Aorta (tissue), 5 donors: ENCODE measurements around the gene RNF126. TPM values are rescaled to one million over a fixed set of nuclear protein-coding genes. Genes with fewer than 3 reads are reported as not detected.
"Not testable (repeated sequence)": the region's sequence is repeated elsewhere in the genome, so short reads cannot be mapped to it uniquely, and the experiment has no call there.

Experiments used
- ATAC-seq: fragments of 200-7000 bp; cut with Tn5 transposase; one replicate; pipeline ENCODE4 v1.9.1; 2022; ENCODE audit warnings: moderate library complexity; ENCODE audit not compliant: low FRiP score
- DNase-seq, 2 donors: peaks; one replicate each; pipeline ENCODE4 v3.0.0-alpha.2; 2020
- H3K27ac ChIP-seq, 2 donors: one replicate each; pipeline ENCODE4 v1.5.1; 2013; ENCODE audit warnings: low read length in 2 of 2, mild to moderate bottlenecking in 2 of 2, moderate library complexity in 2 of 2, control low read depth in 1 of 2, inconsistent platforms in 1 of 2, low read depth in 1 of 2
- H3K27me3 ChIP-seq, 2 donors: one replicate each; pipeline ENCODE4 v1.6.1; 2013; ENCODE audit warnings: control low read depth in 1 of 2, low read length in 1 of 2, mild to moderate bottlenecking in 1 of 2, moderate library complexity in 1 of 2; ENCODE audit not compliant: insufficient read depth in 2 of 2, control insufficient read depth in 1 of 2
- H3K36me3 ChIP-seq, 2 donors: one replicate each; pipeline ENCODE4 v1.6.1; 2013; ENCODE audit warnings: control low read depth in 1 of 2, low read length in 1 of 2, mild to moderate bottlenecking in 1 of 2; ENCODE audit not compliant: insufficient read depth in 2 of 2, control insufficient read depth in 1 of 2
- H3K4me1 ChIP-seq, 2 donors: one replicate each; pipeline ENCODE4 v1.6.1; 2013; ENCODE audit warnings: low read length in 2 of 2, control low read depth in 1 of 2, mild to moderate bottlenecking in 1 of 2, moderate library complexity in 1 of 2; ENCODE audit not compliant: insufficient read depth in 2 of 2, control insufficient read depth in 1 of 2
- H3K4me3 ChIP-seq, 2 donors: one replicate each; pipeline ENCODE4 v1.5.1; 2013; ENCODE audit warnings: low read length in 2 of 2, control low read depth in 1 of 2, mild to moderate bottlenecking in 1 of 2
- H3K9me3 ChIP-seq: one replicate; pipeline ENCODE4 v1.6.1; 2013; ENCODE audit warnings: mild to moderate bottlenecking, low read length; ENCODE audit not compliant: control insufficient read depth
- WGBS, 2 donors: extraction: QIAGEN DNeasy Blood & Tissue Kit; methylation state at CpG; one replicate each; pipeline ENCODE4 v1.1.7; 2013; 5-methylcytosine and 5-hydroxymethylcytosine counted together
- intact Hi-C, 2 donors: fragments of 100-400 bp; cut with DNase I; formaldehyde crosslinking; loops; one replicate each; pipeline versions ENCODE4 v1.14.2 to v1.15.0; 2022
- polyA plus RNA-seq, 2 donors: library from polyadenylated mRNA; stranded (reverse); fragments of 200-250 nt; gene quantifications; one replicate each; pipeline ENCODE4 v1.2.3, GENCODE V29; 2013
- total RNA-seq, 2 donors: library from RNA; stranded (reverse); fragmentation: NEBNext Ultra II Directional; extraction: Animal tissue kit (Norgen Biotek cat#: 25700); gene quantifications; one replicate each; pipeline ENCODE4 v1.2.1, GENCODE V29; 2021
- donor health status: healthy with polysubstance abuse.
- donor health status: Bipolar disorder and iron deficiency.
- donor health status: DM: no; HTN: no; CAD: no.
- donor health status: DM: no; HTN: no; CAD: no.
- donor health status: DM: yes; HTN: yes; CAD: no.

RNF126 gene
- total and polyA plus RNA-seq, 4 donors: 18.3 to 38.5 (median 26.8) TPM

- peaks cover 0 to 8% of the 10 kb centered on the region in 2 donors for H3K36me3 ChIP-seq
- ATAC-seq: no peak
These were observed 40.3 kb downstream of the RNF126 start for GRCh38 chr19:622666-623065.

DNA sequence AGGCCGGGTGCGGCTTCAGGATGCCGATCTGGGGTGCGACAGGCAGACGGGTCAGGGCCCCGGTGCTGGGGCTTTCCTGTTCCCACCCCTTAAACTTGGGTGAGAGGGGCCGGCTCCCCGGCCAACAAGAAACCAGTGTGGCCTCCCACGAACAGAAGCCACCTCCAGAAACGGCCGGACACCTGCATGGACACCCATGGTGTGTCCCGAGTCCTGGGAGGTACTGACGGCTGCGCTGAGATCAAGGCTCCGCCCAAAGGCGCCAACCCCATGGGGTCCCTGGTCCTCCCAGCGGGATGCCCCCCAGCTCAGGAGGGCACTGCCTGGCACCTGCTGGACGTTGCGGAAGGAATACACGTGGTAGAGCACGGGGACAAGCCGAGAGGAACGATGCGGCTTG is 41.2 kb downstream of the RNF126 start:
- Histone ChIP-seq H3K27ac (no peak overlapping the region), H3K9me3 (no peaks in the 10 kb centered on the region), H3K4me1 (no peaks in the 10 kb centered on the region), H3K36me3 (peaks cover 0 to 8% of the 10 kb centered on the region in 2 donors), H3K27me3 (no peaks in the 10 kb centered on the region), H3K4me3 (no peak overlapping the region)
- DNase-seq (no peak), ATAC-seq (no peak)
- intact Hi-C loops: no loop called here
- 92% methylated on average over 24 of the region's 24 CpGs for WGBS, 2 donors

More at GRCh38 chr19:622666-623065, 40.3 kb downstream of the RNF126 start:
- intact Hi-C loops: no loop called here
- no peak overlapping the region for H3K4me3 ChIP-seq
- H3K27me3 ChIP-seq: no peaks in the 10 kb centered on the region
- no peak for DNase-seq
- H3K27ac ChIP-seq: no peak overlapping the region
- H3K4me1 ChIP-seq: no peaks in the 10 kb centered on the region
- H3K9me3 ChIP-seq: no peaks in the 10 kb centered on the region
- 96 to 97% methylated on average over 25 to 37 of the region's 37 CpGs for WGBS, 2 donors

DNA sequence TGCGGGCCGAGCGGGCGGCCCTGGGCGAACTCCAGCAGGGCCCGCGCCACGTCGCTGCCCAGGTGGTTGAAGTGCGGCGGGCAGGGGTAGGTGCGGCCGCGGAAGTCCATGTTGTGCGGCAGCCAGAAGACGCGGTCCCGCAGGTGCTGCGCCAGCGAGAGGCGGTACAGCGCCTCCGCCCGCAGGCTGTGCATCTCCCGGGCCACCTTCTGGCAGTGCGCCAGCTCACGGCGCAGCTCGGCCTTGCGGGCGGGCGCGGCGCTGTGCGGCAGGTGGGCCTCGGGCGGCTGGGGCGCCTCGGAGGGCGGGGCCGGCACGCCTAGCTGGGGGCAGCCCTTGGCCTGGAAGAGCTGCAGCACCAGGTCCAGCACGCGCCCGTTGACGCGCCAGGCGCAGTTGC is 41.8 kb downstream of the RNF126 start:
- intact Hi-C loops: not testable (repeated sequence)

DNA sequence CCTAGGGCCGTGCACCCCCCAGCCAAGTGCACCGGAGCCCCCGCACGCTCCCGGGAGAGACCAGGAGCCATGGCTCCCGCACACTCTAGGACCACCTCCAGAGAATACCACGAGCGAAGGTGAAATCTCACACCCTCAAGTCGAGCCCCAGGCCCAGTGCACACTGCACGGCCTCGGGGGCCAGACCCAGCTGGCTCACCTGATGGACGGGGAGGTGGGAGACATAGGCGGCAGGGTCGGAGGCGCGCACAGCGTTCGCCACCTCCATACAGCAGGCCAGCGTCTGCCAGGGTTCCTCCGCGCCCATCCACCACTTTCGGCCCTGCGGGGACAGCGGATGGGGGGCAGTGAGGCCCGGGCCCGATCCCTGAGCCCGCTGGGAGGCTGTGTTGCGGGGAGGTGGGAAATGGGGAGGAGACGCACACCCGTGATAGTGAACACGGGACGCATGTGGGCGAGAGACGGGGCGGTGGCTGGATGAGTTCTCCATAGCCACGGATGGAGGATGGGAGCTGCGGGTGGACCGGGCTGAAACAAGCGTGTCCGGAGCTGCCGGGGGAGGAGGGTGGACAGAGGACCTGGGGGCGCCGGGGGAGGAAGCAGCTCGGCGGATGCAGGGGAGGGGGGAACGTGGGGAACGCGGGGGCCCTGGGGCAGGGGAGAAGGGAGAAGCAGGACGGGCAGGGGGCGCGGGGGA is 42.7 kb downstream of the RNF126 start:
- Histone ChIP-seq H3K4me3 (no peak overlapping the region), H3K27ac (no peak overlapping the region), H3K36me3 (peaks cover 0 to 8% of the 10 kb centered on the region in 2 donors), H3K4me1 (no peaks in the 10 kb centered on the region), H3K27me3 (no peaks in the 10 kb centered on the region), H3K9me3 (no peaks in the 10 kb centered on the region)
- intact Hi-C loops: no loop called here
- DNase-seq (no peak), ATAC-seq (no peak)
- 94% methylated on average over 38 to 51 of the region's 51 CpGs for whole genome bisulfite sequencing, 2 donors

More for the DNA sequence above, 41.8 kb downstream of the RNF126 start:
- ATAC-seq, H3K4me1 ChIP-seq, H3K27ac ChIP-seq, H3K9me3 ChIP-seq, H3K27me3 ChIP-seq, H3K4me3 ChIP-seq, H3K36me3 ChIP-seq, DNase-seq: not testable (repeated sequence)
- 97 to 98% methylated on average over 43 to 48 of the region's 48 CpGs for WGBS, 2 donors

GRCh38 chr19:619286-620002 is 43.6 kb downstream of the RNF126 start:
- Histone ChIP-seq H3K4me3 (no peak overlapping the region), H3K36me3 (peaks cover 0 to 8% of the 10 kb centered on the region in 2 donors), H3K27ac (no peak overlapping the region), H3K9me3 (no peaks in the 10 kb centered on the region), H3K4me1 (no peaks in the 10 kb centered on the region), H3K27me3 (no peaks in the 10 kb centered on the region)
- intact Hi-C loops: no loop called here
- ATAC-seq (no peak), DNase-seq (no peak)
- WGBS, 2 donors: 95 to 97% methylated on average over 46 to 47 of the region's 47 CpGs

GRCh38 chr19:618674-619285 is 44.2 kb downstream of the RNF126 start:
- Histone ChIP-seq H3K4me3 (no peak overlapping the region), H3K27ac (no peak overlapping the region), H3K4me1 (no peaks in the 10 kb centered on the region), H3K9me3 (no peaks in the 10 kb centered on the region), H3K36me3 (peaks cover 0 to 8% of the 10 kb centered on the region in 2 donors), H3K27me3 (no peaks in the 10 kb centered on the region)
- ATAC-seq (no peak), DNase-seq (no peak)
- 95 to 98% methylated on average over 27 of the region's 27 CpGs for WGBS, 2 donors
- intact Hi-C loops: no loop called here

- Histone ChIP-seq H3K36me3 (peaks cover 0 to 8% of the 10 kb centered on the region in 2 donors), H3K27me3 (no peaks in the 10 kb centered on the region), H3K4me1 (no peaks in the 10 kb centered on the region), H3K27ac (no peak overlapping the region), H3K4me3 (no peak overlapping the region), H3K9me3 (no peaks in the 10 kb centered on the region)
- WGBS, 2 donors: 93 to 94% methylated on average over 19 of the region's 19 CpGs
- ATAC-seq (no peak), DNase-seq (no peak)
- intact Hi-C loops: no loop called here
These were observed 44.8 kb downstream of the RNF126 start for GRCh38 chr19:618247-618619.

DNA sequence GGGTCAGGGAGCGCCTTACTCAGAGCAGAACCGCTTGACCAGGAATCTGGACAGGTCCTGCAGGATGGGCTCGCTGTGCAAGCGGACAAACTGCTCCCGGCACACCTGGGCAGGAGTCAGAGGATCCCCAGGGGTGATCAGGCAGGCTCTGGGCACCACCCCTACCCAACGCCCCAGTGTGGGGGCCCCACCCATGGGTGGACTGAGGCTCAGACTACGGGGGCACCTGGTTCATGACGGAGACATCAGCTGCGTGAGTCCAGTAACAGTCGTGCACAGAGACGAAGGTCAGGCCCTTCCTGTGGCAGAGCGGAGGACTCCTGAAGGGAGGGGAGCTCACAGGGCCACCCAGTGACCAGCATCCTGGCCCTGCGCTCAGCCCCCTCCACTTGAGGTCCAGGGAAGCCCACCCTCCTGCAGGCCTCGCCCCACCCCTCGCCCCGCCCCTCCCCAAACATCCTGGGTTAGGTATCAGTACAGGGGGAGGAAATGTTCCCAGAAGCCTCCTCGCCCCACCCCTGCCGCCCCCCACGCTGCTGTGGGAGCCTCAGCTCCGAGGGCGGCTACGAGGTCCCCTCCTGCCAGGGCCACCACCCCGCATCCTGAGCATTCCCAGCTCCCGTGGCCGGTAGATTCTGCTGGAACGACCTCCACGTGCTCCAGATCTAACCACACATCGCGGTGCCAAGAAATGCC is 45.3 kb downstream of the RNF126 start:
- DNase-seq (no peak), ATAC-seq (no peak)
- Histone ChIP-seq H3K4me3 (no peak overlapping the region), H3K36me3 (peaks cover 0 to 5% of the 10 kb centered on the region in 2 donors), H3K9me3 (no peaks in the 10 kb centered on the region), H3K4me1 (no peaks in the 10 kb centered on the region), H3K27me3 (no peaks in the 10 kb centered on the region), H3K27ac (no peak overlapping the region)
- intact Hi-C loops: no loop called here
- WGBS, 2 donors: 92% methylated on average over 27 to 29 of the region's 29 CpGs
